ENCODE results near the gene AXIN1. TPM values are rescaled to one million over a fixed set of nuclear protein-coding genes. Genes with fewer than 3 reads are reported as not detected.

The AXIN1 gene
- total RNA-seq, 2 donors from 2014 or later, result 14.8 TPM

DNA sequence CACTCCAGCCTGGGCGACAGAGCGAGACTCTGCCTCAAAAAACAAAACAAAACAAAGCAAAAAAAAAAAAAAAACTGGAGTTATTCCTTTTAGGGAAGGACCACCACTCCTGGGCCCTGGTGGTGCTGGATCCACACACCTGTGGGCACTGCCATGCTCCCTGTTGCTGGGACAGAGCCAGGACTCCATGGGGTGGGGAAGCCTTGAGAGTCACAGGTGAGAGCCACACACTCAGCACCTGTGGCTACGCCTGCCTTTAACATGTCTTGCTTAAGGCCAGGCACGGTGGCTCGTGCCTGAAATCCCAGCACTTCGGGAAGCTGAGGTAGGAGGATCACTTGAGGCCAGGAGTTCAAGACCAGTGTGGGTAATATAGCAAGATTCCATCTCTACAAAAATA is 51.3 kb downstream of the AXIN1 start:
- Histone ChIP-seq H3K27ac (no peak overlapping the region), H3K36me3 (replicated peaks in 1 of 2; ENCODE audit: insufficient read depth in 1 of 2, low read depth in 2 of 2) (peaks cover 0 to 2% of the 10 kb centered on the region in 2 donors), H3K9me3 (no peaks in the 10 kb centered on the region), H3K4me1 (no peaks in the 10 kb centered on the region), H3K27me3 (no peaks in the 10 kb centered on the region), H3K4me3 (no peak overlapping the region)
- ATAC-seq (no peak), DNase-seq (no peak)
- WGBS, 2 donors, result 93 to 99% methylated on average over 6 of the region's 6 CpGs
- TF ChIP-seq, protein P1, sequence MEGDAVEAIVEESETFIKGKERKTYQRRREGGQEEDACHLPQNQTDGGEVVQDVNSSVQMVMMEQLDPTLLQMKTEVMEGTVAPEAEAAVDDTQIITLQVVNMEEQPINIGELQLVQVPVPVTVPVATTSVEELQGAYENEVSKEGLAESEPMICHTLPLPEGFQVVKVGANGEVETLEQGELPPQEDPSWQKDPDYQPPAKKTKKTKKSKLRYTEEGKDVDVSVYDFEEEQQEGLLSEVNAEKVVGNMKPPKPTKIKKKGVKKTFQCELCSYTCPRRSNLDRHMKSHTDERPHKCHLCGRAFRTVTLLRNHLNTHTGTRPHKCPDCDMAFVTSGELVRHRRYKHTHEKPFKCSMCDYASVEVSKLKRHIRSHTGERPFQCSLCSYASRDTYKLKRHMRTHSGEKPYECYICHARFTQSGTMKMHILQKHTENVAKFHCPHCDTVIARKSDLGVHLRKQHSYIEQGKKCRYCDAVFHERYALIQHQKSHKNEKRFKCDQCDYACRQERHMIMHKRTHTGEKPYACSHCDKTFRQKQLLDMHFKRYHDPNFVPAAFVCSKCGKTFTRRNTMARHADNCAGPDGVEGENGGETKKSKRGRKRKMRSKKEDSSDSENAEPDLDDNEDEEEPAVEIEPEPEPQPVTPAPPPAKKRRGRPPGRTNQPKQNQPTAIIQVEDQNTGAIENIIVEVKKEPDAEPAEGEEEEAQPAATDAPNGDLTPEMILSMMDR (IDR thresholded peaks at IDR 0.05), result no peak
- no peak for TF ChIP-seq POLR2A (IDR thresholded peaks at IDR 0.05)
- intact Hi-C loops (cut with DNase I), result no loop called here

DNA sequence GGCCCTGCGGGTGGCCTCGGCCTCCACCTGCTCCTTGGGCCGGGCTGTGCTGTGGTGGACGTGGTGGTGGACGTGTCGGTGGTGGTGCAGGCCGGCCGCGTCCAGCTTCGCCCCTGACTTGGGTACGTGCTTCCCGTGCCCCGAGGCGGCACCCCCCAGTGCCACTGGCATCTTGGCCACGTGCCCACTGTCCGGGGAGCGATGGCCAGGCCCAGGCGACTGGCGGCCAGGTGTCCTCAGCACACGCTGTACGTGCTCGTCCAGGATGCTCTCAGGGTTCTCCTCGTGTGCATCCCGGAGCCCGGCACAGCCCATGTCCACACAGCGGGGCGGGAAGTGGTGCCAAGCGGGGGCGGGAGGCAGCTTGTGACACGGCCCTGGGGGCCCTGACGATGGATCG is 54.7 kb downstream of the AXIN1 start:
- no peak for TF ChIP-seq POLR2A (IDR thresholded peaks at IDR 0.05)
- TF ChIP-seq, protein P1 (IDR thresholded peaks at IDR 0.05), result no peak
- ATAC-seq (no peak), DNase-seq (no peak)
- no peaks in the 10 kb centered on the region for H3K9me3 ChIP-seq
- H3K27me3 ChIP-seq, result no peaks in the 10 kb centered on the region
- peaks cover 0 to 2% of the 10 kb centered on the region in 2 donors for H3K36me3 ChIP-seq (replicated peaks in 1 of 2; ENCODE audit: insufficient read depth in 1 of 2, low read depth in 2 of 2)
- intact Hi-C loops (cut with DNase I), result no loop called here
- 95 to 100% methylated on average over 2 to 32 of the region's 32 CpGs for WGBS, 2 donors
- H3K27ac ChIP-seq, result no peak overlapping the region
- no peaks in the 10 kb centered on the region for H3K4me1 ChIP-seq
- H3K4me3 ChIP-seq, result no peak overlapping the region

DNA sequence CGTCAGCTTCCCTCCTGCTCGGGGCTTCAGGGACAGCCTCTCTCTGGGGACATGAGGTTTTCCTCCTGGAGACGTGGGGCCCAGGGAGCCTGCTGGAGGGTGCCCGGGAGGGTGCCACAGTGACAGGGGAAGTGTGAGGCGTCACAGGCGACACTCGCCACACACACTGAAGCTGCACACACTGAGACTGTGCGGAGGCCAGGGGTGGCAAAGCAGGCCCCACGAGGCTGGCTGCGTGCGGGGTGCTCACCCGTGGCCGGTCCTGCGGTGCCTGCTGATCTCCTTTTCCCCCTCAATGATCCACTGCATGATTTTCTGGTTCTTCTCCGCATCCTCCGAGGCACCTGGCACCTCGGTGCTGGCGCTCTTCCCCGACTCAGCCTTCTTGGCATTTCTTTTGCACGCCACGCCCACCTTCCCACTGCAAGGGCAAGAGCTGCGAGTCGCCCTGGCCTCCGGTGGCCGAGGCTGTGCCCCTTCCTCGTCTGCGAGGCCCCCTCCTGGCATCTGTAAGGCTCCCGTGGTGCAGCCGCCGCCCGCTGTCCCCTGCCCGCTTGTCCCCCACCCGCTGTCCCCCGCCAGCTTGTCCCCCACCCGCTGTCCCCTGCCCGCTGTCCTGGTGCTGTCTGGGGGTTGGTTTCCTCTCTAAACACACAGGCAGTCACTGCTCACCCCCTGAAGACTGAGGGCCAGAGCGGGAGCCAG is 55.6 kb downstream of the AXIN1 start:
- DNase-seq, result no peak
- intact Hi-C loops (cut with DNase I), result no loop called here
- H3K27ac ChIP-seq, result no peak overlapping the region
- 91 to 92% methylated on average over 18 to 33 of the region's 37 CpGs for WGBS, 2 donors
- peaks cover 0 to 2% of the 10 kb centered on the region in 2 donors for H3K36me3 ChIP-seq (replicated peaks in 1 of 2; ENCODE audit: insufficient read depth in 1 of 2, low read depth in 2 of 2)
- no peaks in the 10 kb centered on the region for H3K9me3 ChIP-seq
- no peaks in the 10 kb centered on the region for H3K4me1 ChIP-seq
- H3K27me3 ChIP-seq, result no peaks in the 10 kb centered on the region
- TF ChIP-seq POLR2A (IDR thresholded peaks at IDR 0.05), result no peak
- TF ChIP-seq, protein P1 (IDR thresholded peaks at IDR 0.05), result no peak
- ATAC-seq, result no peak
- H3K4me3 ChIP-seq, result no peak overlapping the region

DNA sequence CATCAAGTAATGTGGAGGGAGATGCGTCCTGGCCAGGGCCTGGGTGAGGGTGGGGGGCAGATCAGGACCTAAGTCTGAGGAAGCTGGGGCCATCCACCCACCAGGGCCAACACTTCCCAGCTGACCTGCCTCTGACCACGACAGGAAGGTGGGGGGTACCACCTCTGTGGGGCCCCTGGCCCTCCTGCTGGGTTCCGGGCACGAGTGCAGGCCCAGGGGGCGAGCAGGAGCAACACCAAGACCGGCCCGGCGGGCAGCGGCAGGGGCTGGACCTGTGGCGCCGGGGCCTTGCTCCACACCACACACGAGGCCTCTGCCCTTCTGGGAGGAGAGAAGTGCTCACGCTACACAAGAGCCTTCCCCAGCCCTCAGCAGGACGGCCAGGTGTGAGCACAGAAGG is 56.2 kb downstream of the AXIN1 start:
- no peaks in the 10 kb centered on the region for H3K27me3 ChIP-seq

More for the DNA sequence above, 56.2 kb downstream of the AXIN1 start:
- ATAC-seq (no peak), DNase-seq (no peak)
- intact Hi-C loops (cut with DNase I), result no loop called here
- Histone ChIP-seq H3K4me1 (no peaks in the 10 kb centered on the region), H3K9me3 (no peaks in the 10 kb centered on the region), H3K27ac (no peak overlapping the region), H3K36me3 (replicated peaks in 1 of 2; ENCODE audit: insufficient read depth in 1 of 2, low read depth in 2 of 2) (peaks cover 0 to 2% of the 10 kb centered on the region in 2 donors), H3K4me3 (no peak overlapping the region)
- no peak for TF ChIP-seq POLR2A (IDR thresholded peaks at IDR 0.05)
- TF ChIP-seq, protein P1 (IDR thresholded peaks at IDR 0.05), result no peak
- WGBS, 2 donors, result 94% methylated on average over 12 of the region's 14 CpGs; no CpG with 5 or more reads in 1 of the 2 donors
